Measurements from ENCODE around the gene ADGRG4.
"Not testable (repeated sequence)": the region's sequence is repeated elsewhere in the genome, so short reads cannot be mapped to it uniquely, and the experiment has no call there.

ADGRG4 gene, protein sequence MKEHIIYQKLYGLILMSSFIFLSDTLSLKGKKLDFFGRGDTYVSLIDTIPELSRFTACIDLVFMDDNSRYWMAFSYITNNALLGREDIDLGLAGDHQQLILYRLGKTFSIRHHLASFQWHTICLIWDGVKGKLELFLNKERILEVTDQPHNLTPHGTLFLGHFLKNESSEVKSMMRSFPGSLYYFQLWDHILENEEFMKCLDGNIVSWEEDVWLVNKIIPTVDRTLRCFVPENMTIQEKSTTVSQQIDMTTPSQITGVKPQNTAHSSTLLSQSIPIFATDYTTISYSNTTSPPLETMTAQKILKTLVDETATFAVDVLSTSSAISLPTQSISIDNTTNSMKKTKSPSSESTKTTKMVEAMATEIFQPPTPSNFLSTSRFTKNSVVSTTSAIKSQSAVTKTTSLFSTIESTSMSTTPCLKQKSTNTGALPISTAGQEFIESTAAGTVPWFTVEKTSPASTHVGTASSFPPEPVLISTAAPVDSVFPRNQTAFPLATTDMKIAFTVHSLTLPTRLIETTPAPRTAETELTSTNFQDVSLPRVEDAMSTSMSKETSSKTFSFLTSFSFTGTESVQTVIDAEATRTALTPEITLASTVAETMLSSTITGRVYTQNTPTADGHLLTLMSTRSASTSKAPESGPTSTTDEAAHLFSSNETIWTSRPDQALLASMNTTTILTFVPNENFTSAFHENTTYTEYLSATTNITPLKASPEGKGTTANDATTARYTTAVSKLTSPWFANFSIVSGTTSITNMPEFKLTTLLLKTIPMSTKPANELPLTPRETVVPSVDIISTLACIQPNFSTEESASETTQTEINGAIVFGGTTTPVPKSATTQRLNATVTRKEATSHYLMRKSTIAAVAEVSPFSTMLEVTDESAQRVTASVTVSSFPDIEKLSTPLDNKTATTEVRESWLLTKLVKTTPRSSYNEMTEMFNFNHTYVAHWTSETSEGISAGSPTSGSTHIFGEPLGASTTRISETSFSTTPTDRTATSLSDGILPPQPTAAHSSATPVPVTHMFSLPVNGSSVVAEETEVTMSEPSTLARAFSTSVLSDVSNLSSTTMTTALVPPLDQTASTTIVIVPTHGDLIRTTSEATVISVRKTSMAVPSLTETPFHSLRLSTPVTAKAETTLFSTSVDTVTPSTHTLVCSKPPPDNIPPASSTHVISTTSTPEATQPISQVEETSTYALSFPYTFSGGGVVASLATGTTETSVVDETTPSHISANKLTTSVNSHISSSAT (N-terminal part only)

DNA sequence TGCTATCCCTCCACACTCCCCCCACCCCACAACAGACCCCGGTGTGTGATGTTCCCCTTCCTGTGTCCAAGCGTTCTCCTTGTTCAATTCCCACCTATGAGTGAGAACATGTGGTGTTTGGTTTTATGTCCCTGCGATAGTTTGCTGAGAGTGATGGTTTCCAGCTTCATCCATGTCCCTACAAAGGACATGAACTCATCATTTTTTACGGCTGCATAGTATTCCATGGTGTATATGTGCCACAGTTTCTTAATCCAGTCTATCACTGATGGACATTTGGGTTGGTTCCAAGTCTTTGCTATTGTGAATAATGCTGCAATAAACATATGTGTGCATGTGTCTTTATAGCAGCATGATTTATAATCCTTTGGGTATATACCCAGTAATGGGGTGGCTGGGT, at the start of gene ADGRG4:
TSS of gene ADGRG4 (plus strand) at position 243 of the 400 bp plus-strand sequence. CDS start 7,815 bp downstream, outside the sequence.
- DNase-seq (ENCODE audit: low read depth): not testable (repeated sequence)

DNA sequence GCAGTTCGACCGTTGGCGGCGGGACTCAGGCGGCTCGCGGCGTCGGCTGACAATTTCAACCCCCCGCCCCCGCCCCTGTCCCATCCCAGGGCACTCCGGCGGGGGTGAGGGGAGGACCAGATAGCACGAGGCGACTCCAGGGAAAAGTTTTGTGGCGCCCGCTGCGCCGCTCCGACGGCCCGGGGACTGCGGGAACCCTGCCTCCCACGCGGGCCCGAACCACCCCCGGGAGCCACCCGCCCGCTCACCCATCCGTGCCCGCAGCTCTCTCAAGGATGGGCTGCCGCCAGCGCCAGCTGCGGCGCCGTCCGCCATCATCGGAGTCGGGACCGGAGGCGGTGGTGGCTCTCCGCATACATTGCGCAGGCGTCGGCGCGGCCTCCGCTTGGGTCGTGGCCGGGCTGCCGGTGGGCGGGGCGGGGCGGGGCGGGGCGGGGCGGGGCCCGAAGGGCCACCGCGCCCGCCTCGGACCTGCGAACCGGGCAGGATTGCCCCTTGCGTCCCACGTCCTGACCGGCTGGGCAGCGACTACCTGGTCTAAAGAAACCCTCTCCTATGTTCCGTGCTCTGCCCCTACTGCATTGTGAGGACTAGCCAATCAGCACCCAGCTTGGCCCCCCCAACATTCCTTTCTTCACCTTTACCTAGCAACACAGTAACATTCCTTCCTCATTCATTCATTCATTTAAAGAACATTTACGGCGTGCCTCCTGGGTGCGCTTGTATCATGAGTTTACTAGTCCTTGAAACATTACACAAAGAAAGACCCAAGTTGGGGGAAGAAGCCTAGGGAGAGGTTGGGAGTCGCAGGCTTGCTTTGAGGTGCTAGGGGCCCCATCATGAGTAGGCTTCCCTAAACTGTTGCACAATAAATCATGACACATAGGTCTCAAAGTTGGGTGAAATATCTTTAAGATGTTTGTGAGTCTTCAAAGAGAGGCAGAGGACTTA, 49.4 kb upstream of the ADGRG4 start, which contains the start of gene MAP7D3:
TSS of gene MAP7D3 (minus strand) at position 360 of the 951 bp plus-strand sequence. CDS start at position 318, 42 bp downstream.
- DNase-seq (ENCODE audit: low read depth): peak; percentile 41

DNA sequence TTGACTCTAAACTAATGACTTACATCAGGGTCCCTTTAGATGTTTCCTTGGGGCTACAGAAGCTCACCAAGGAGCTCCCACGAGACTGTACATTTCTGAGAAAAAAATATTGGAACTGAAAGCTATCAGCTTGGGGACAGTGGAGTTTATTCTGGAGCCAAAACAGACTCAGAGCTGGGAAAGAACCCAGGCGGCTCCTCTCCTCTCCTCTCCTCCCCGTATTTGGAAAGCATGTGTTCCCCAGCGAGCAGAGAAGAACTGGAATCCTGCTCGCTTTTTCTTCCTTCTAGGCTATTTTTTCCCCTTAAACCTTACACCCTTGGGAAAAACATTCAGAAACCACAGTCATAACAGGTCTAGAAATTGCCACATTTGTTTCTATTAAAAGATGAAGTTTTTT, 45.2 kb upstream of the ADGRG4 start:
- no peak for DNase-seq (ENCODE audit: low read depth)

DNA sequence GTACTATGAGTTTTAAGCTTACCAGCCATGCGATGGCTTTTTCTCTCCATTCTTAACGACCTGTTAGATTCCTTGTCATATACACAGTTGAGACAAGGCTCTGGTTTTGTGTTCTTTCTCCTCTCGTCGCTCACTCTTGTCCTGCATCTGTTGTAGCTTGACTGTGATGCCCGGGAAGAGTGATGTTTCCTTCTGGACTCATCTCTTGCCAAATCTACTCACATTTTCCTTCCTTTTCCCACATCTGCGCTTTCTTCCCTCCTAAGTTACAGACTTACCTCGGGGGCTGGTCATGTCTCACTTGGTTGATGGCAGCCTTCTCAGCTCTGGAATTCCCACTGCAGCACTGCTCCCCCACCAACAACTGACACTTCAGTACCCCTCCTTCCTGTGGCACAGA, 44.7 kb upstream of the ADGRG4 start:
- DNase-seq (ENCODE audit: low read depth): no peak

DNA sequence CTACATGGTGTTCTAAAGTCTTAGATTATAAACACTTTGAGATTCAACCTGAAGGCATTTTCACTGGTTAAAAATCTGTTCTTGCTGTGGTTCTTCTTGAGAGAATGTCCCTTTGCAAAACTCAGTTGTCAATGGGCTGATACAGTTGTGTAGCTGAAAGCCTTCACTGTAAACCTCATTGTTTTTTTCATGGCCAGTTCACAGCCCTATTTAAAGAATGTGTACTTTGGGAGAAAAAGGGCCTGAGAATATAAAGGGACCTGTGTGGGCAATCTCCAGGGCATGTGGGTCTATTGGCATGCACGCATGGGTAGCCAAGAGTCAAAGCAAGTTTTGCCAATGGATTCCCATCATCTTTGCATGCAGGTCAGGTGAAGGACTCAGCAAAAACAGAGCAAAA, 41.8 kb upstream of the ADGRG4 start:
- no peak for DNase-seq (ENCODE audit: low read depth)

DNA sequence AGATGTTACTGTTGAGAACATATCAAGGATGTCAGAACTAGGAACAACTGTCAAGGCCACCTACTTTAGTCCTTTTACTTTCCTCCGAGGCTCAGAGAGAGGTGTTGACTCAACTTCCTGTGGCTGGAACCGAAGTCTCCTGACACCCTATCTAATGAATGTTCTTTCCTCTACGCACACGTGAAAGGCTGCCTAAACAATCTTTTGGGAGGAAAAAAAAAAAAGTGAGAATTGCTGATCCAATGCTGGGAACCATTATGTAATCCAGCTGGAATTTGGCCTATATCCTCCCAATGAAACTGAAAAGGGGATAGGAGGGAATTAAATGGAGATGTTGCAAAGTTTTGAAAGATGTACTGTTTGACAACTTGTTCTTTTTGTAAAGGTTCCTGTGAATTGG, 41.2 kb upstream of the ADGRG4 start:
- DNase-seq (ENCODE audit: low read depth): no peak

DNA sequence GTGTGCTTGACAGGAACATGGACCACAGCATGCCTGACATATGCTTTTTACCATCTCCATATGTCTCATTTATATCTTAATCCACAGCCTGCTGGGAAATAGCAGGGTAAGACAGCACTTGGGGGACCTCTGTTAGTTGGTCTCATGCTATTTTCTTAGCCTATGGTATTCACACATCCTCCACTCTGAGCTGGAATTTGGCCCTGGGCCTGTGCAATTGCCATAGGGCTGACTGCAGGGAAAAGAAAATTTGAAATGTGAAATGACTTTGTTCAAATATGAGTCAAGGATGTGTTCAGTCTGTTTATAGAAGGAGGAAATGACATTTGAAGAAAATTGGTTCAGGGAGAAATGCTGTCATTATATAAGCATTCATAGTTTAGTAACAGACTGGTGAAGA, 40.0 kb upstream of the ADGRG4 start:
- no peak for DNase-seq (ENCODE audit: low read depth)

DNA sequence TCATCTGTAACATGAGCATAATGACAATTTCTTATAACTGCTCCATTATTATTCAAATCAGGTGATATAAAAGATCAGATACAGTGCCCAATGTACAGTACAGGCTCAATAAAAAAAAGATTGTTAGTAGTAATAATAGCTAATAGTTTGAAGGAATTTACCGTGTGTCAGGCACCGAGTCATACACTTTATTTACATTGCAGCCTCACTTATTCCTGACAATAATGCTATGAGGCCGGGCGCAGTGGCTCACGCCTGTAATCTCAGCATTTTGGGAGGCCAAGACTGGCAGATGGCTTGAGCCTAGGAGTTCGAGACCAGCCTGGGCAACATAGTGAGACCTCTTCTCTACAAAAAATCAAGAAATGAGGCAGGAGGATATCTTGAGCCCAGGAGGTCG, 39.4 kb upstream of the ADGRG4 start:
- no peak for DNase-seq (ENCODE audit: low read depth)

DNA sequence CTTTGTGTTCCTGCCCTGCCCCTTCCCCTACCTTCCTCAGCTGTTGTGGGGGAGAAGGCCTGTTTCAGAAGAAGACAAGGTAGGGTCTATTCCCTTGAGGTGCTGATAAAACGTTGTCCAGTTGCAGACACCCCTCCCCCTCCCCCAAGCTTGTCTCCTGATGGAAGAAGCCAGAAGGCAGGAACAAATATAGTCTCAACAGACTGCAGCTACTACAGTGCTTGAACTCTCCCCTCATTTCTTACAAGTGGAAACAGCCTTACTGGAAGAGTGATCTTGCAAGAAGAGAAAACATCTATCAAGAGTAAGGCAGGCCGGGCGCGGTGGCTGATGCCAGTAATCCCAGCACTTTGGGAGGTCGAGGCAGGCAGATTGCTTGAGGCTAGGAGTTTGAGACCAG, 38.5 kb upstream of the ADGRG4 start:
- no peak for DNase-seq (ENCODE audit: low read depth)

DNA sequence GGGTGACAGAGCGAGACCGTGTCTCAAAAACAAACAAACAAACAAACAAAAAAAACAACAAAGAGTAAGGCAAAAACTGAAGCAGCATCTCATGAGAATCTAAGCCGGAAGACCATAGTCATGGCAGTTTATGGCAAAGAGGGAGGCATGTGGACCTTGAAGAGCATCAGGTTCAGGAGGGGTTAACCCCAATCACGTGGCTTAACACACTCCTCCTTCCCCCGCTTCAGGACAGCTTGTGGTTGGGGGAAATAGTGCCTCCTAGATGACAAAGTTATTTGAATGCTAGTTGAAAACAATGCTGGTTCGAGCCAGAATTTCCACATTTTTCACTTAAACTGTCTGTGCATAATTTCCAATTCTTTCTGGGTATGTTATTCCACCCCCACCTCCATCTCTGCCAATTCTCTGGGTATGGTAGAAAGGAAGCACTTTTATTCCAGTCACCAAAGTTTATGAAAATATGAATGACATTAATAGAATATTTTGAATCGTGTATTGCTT, 37.9 kb upstream of the ADGRG4 start:
- no peak for DNase-seq (ENCODE audit: low read depth)

DNA sequence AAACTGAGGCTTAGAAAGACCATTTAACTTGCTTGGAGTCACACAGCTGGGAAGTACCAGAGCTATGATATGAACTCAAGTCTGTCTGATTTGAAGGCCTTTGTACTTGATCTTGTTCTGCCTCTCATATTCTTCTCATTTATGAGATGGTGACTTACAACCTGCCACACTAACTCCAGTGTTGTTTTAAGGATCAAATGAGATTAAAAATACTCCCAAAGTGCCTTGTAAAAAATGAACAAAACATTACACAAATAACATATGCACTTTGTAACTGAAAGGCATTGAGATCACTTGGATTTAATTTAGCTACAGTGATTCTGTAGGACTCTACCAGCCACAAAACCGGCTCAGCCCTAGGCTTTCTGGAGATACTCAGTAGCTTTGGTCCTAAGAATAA, 33.9 kb upstream of the ADGRG4 start:
- no peak for DNase-seq (ENCODE audit: low read depth)

DNA sequence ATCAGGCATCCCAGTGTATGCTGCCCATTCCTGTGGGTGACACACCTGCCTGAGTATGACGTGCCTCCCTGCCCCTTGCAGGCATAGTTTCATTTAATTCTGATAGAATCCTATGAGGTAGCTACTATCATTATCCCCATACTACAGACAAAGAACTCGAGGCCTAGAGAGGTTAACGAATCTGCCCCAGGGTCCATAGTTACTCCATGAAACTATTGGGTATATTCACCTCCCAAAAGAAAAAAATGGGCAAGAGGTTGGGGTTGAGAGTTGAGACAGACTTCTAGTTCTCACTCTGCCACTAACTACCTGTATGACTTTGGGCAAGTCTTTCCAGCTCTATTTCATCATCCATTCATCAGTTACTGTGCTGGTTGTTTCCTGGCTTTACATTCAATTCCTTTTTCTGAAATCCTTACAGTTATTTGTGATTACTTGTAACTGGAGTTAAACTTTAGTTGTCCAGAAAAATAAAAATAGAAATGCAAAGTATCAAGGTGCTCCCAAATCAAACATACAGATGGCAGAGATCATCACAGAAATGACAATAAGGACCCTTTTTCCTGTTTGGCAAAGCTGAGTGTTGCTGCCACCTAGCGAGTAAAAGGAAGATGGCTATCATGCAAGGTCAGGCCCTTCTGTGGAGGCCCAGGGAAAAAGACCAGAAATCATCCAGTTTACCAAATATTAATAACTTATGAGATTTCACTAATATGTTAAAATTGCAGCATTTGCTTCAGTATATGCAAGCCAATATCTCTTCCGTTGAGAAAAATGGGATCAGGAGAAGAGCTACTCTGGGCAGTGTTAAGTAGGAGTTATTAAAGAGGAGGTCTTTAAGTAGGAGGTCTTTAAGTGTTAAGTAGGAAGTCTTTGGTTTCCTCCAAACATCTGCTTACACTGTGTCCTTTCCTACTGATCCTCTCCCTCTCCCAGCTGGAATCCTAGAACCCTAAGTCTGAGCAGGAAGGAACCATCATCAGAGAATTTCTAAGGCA, 32.4 kb upstream of the ADGRG4 start:
- DNase-seq (ENCODE audit: low read depth): peak; percentile 11

DNA sequence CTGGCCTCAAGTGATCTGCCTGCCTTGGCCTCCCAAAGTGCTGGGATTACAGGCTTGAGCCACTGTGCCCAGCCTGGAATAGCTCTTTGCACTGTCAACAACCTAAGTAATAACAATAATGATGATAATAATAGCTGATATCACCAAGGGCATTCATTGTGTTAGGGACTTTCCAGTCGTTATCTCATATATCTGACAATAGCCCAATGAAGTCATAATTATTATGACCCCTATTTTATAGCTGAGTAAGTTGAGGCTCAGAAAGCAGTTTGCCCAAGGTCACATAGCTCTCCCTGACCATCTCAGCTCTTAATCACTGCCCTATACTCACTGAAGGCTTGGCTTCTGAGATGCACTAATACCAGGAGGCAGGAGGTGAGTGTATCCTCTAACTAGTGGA, 30.8 kb upstream of the ADGRG4 start:
- no peak for DNase-seq (ENCODE audit: low read depth)

DNA sequence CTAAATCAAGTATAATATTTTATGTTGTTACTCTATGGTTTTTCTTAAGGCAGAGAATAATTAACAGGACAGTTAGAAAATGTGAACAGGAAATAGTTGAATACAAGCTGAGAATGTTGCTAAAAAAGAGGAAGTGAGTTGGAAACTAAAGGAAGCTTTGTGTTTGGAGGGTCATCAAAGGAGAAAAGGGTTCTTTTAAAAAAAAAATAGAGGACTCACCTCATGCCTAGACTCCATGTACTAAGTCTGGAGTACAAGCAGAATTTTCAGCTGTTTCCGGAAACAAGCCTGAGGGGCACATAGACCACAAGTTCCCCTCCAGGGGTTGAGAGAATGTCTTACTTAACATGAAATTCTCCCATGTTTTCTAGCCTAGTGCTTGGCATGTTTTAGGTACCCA, 29.5 kb upstream of the ADGRG4 start:
- no peak for DNase-seq (ENCODE audit: low read depth)

DNA sequence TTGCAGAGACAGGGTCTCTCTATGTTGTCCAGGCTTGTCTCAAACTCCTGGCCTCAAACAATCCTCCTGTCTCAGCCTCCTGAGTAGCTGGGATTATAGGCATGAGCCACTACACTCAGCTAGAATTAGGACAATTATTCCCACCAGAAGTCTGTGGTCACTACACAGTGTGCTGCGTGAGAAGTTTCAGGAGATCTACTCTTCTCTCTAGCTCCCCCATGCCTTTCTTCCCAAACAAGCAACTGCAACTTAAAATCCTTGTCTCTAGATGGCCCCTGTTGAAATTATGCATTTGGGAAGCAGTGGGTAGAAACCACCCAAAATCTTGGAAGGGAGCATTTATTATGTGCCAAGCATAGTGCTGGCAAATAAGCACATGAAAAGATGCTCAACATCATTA, 28.4 kb upstream of the ADGRG4 start:
- DNase-seq (ENCODE audit: low read depth): no peak

DNA sequence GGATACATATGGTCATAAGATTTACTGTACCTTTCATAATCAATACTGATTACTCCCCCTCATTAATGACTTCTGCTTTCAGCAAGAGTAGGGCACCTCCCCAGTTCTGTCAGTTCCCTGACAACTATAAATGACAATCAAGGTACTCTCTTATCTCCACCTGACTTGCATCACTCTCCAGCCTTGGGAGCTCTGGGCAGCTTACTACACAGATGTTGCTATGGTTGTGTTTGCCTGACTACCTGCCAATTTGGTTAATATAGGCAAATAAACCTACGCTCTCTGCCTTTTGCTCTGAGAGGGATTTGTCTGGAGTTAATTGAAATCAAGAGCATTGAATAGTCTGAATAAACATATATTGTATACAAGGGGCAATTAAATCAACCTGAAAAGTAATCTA, 26.8 kb upstream of the ADGRG4 start:
- DNase-seq (ENCODE audit: low read depth): no peak

DNA sequence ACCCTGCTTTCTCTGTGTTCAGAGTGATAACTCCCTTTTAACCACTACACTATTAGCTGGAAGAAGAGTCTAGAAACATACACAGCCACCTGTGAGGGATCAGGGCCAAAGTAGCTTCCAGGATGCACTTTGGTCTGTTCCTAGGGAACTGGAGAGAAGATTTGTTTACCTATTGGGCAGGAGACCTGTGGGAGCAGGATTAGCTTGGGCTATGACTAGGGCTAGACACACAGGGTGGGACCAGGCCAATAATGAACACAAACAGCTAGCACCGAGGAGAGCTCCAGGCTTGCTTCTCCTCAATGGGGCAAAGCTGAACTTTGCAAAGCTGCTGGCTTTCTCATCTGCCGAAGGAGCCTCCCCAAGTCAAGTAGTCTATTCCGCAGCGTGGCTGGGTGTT, 25.2 kb upstream of the ADGRG4 start:
- DNase-seq (ENCODE audit: low read depth): no peak

DNA sequence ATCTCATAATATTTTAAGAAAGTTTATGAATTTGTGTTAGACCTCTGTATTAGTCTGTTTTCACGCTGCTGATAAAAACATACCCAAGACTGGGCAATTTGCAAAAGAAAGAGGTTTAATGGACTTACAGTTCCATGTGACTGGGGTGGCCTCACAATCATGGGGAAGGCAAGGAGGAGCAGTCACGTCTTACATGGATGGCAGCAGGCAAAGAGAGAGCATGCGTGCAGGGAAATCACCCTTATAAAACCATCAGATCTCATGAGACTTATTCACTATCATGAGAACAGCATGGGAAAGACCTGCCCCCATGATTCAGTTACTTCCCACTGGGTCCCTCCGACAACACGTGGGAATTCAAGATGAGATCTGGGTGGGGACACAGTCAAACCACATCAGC, 14.4 kb upstream of the ADGRG4 start:
- DNase-seq (ENCODE audit: low read depth): not testable (repeated sequence)

DNA sequence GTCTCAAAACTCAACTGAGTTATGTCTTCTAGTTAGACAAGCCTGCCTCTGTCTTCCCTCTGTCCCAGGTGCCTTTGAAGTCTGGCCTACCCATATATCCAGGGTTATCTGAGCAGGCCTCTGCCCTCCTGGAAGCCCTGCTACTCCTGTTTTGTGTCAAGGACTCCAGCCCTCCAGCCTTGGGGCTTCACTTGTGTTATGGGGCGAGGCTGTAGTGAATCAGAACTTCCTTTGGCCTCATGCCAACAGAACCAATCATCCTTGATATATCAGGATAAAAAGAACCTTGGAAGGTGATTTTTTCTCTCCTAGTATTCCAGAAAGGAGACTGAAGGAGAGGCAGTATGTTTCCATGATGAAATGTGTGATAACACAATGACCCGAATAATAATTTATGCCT, 8.9 kb upstream of the ADGRG4 start:
- DNase-seq (ENCODE audit: low read depth): no peak

DNA sequence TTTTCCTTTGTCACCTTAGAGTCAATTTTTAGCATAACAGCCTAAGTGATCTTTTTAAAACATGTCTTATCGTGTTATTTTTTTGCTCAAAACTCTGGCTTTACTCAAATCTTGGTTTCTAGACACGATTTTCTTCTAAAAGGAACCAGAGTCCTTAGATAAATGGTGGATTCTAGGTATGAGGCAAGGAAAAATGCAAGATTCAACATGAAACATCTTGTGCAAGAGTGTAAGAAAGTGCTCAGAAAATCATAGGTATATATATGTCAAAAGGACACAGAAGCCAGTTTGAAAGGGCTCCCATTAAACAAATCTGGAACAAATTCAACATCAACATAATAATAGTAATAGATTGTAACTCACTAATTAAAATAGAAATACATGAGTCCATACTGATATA, 8.1 kb upstream of the ADGRG4 start:
- no peak for DNase-seq (ENCODE audit: low read depth)
